Sigmoid colon (tissue), 4 donors: Measurements from ENCODE around the gene PDE2A.

Source experiments
- EP300 ChIP-seq, 4 donors: sonication (generic); formaldehyde crosslinking; IDR thresholded peaks; one replicate each; pipeline ENCODE4 v1.6.1; 2017; ENCODE audit warnings: antibody characterized with exemption in 4 of 4
- POLR2A ChIP-seq, 2 donors: fragments of 450-650 bp; IDR thresholded peaks; one replicate each; pipeline ENCODE4 v1.6.1; 2016; ENCODE audit warnings: antibody characterized with exemption in 2 of 2, mild to moderate bottlenecking in 2 of 2, moderate library complexity in 2 of 2
- POLR2AphosphoS5 ChIP-seq, 4 donors: sonication (generic); formaldehyde crosslinking; IDR thresholded peaks; one replicate each; pipeline ENCODE4 v1.6.1; 2017; ENCODE audit warnings: antibody characterized with exemption in 4 of 4
- TF ChIP-seq, protein P1 (sequence below), 4 experiments: fragments of 450-650 bp in 3 of 4; fragments of 200-600 bp in 1 of 4; IDR thresholded peaks; one replicate each; pipeline ENCODE4 v1.5.1; 2016 to 2019; ENCODE audit warnings: antibody characterized with exemption in 4 of 4, mild to moderate bottlenecking in 3 of 4, moderate library complexity in 2 of 4

DNA sequence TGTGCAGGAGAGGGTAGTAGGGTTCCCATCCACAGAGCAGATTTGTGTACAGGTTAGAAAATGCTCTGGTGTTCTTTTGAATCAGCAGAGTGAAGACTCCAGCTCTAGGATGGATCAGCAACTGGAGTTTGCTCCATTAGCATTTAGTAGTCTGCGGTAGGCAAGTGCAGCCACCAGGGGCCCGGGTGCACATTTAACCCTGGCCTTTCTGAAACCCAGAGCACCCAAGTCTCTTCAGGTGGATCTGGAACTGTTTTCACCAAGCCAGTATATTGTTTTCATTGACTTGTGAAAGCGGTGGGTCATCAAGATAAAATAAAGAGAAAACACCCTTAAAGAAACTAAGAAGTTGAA lies 139.1 kb downstream of the PDE2A start:
- TF ChIP-seq POLR2A (IDR thresholded peaks at IDR 0.05) (no peak), EP300 (IDR thresholded peaks at IDR 0.05) (no peak), POLR2AphosphoS5 (IDR thresholded peaks at IDR 0.05) (no peak)
- TF ChIP-seq, protein P1, sequence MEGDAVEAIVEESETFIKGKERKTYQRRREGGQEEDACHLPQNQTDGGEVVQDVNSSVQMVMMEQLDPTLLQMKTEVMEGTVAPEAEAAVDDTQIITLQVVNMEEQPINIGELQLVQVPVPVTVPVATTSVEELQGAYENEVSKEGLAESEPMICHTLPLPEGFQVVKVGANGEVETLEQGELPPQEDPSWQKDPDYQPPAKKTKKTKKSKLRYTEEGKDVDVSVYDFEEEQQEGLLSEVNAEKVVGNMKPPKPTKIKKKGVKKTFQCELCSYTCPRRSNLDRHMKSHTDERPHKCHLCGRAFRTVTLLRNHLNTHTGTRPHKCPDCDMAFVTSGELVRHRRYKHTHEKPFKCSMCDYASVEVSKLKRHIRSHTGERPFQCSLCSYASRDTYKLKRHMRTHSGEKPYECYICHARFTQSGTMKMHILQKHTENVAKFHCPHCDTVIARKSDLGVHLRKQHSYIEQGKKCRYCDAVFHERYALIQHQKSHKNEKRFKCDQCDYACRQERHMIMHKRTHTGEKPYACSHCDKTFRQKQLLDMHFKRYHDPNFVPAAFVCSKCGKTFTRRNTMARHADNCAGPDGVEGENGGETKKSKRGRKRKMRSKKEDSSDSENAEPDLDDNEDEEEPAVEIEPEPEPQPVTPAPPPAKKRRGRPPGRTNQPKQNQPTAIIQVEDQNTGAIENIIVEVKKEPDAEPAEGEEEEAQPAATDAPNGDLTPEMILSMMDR (IDR thresholded peaks at IDR 0.05) = no peak
